ENCODE results near the gene MTHFR.

GRCh38 chr1:11735854-11736745, 69.7 kb downstream of the MTHFR start, which contains the start of gene AGTRAP:
- TF ChIP-seq ZNF280D (tag by site-specific recombination; IDR thresholded peaks at IDR 0.05) (no peak), ZNF341 (tag by site-specific recombination; IDR thresholded peaks at IDR 0.05; ENCODE audit: low read depth) (no peak), ZNF155 (tag by site-specific recombination; IDR thresholded peaks at IDR 0.05) (no peak), CTCF (tag by site-specific recombination; IDR thresholded peaks at IDR 0.05) (peak; percentile 96), KLF10 (tag by site-specific recombination; IDR thresholded peaks at IDR 0.05) (no peak)

Data from HEK293 (cell line).